Endothelial cell of umbilical vein (primary cell): ENCODE results near the gene ETV7. TPM values are rescaled to one million over a fixed set of nuclear protein-coding genes. Genes with fewer than 3 reads are reported as not detected.
"Not testable (repeated sequence)": the region's sequence is repeated elsewhere in the genome, so short reads cannot be mapped to it uniquely, and the experiment has no call there.

Experiments
- BruUV-seq: library from RNA; stranded (reverse); fragments of 400-500 nt; replicated peaks from 2 replicates; lab custom pipeline; 2021; lab: Mats Ljungman, UMichigan
- CTCF ChIA-PET: fragments of 300-600, 350-600 bp; sonication (Branson Sonifier 250); formaldehyde crosslinking; loops from one replicate; lab custom pipeline; 2021; ENCODE audit warnings: antibody characterized with exemption, inconsistent platforms; lab: Charles Lee
- POLR2A ChIA-PET: fragments of 300-600, 350-600 bp; sonication (Branson Sonifier 250); formaldehyde crosslinking; loops from one replicate; lab custom pipeline; 2021; ENCODE audit warnings: antibody characterized with exemption, inconsistent platforms; lab: Charles Lee
- DNase-seq: peaks from one replicate; pipeline ENCODE4 v3.0.0-alpha.2; 2011; ENCODE audit warnings: low read depth, low spot score
- FAIRE-seq: peaks from 2 replicates; lab custom pipeline; 2011; peaks lifted over from hg19 to GRCh38; lab: Jason Lieb, UNC
- H2AFZ ChIP-seq: 2 replicates; pipeline ENCODE4 v1.6.0; 2012; ENCODE audit warnings: low read depth, low read length, control low read depth, inconsistent platforms
- H3K27ac ChIP-seq: 2 replicates; pipeline ENCODE4 v1.5.1; 2011; ENCODE audit warnings: low read depth, mild to moderate bottlenecking, control low read depth, low read length, moderate library complexity; ENCODE audit not compliant: insufficient read depth
- H3K27me3 ChIP-seq, 2 experiments: 2 replicates each; pipeline versions ENCODE4 v1.6.0 to v1.6.1; 2011; ENCODE audit warnings: low read length in 2 of 2, mixed read lengths in 1 of 2; ENCODE audit not compliant: control insufficient read depth in 2 of 2, insufficient read depth in 2 of 2
- H3K36me3 ChIP-seq, 2 experiments: 2 replicates in 1 of 2; 3 replicates in 1 of 2; pipeline ENCODE4 v1.5.1; 2011; ENCODE audit warnings: low read length in 2 of 2, mild to moderate bottlenecking in 1 of 2, moderate library complexity in 1 of 2; ENCODE audit not compliant: control insufficient read depth in 2 of 2, insufficient read depth in 2 of 2; ENCODE audit errors: extremely low read depth in 1 of 2
- H3K4me1 ChIP-seq: 3 replicates; pipeline ENCODE4 v1.5.1; 2011; ENCODE audit warnings: mild to moderate bottlenecking, low read length; ENCODE audit not compliant: control insufficient read depth, insufficient read depth; ENCODE audit errors: extremely low read depth
- H3K4me2 ChIP-seq: 2 replicates; pipeline ENCODE4 v1.6.1; 2011; ENCODE audit warnings: low read length, control low read depth, mixed read lengths; ENCODE audit not compliant: insufficient read depth
- H3K4me3 ChIP-seq, 3 experiments: fragments of 200-600 bp in 1 of 3; sonication (generic), shearing (Covaris generic) in 1 of 3; replicated peaks in 1 of 3; 2 replicates each; pipeline ENCODE4 v1.5.1; 2011 to 2016; ENCODE audit warnings: control low read depth in 3 of 3, low read length in 3 of 3, mild to moderate bottlenecking in 2 of 3, inconsistent platforms in 1 of 3, low read depth in 1 of 3, moderate library complexity in 1 of 3; ENCODE audit not compliant: insufficient read depth in 1 of 3
- H3K79me2 ChIP-seq: 2 replicates; pipeline ENCODE4 v1.6.0; 2012; ENCODE audit warnings: low read length, inconsistent platforms; ENCODE audit not compliant: control insufficient read depth, insufficient read depth
- H3K9ac ChIP-seq: replicated peaks from 2 replicates; pipeline ENCODE3; 2011; ENCODE audit warnings: low read length, control low read depth; ENCODE audit not compliant: insufficient read depth; ENCODE audit errors: extremely low read depth
- H3K9me1 ChIP-seq: replicated peaks from 3 replicates; pipeline ENCODE4 v1.6.0; 2011; ENCODE audit warnings: mild to moderate bottlenecking, low read length; ENCODE audit not compliant: control insufficient read depth, insufficient read depth; ENCODE audit errors: extremely low read depth
- H3K9me3 ChIP-seq: replicated peaks from 2 replicates; pipeline ENCODE4 v1.5.1; 2012; ENCODE audit warnings: low read length, inconsistent platforms; ENCODE audit not compliant: control insufficient read depth, insufficient read depth
- H4K20me1 ChIP-seq: replicated peaks from 2 replicates; pipeline ENCODE3; 2011; ENCODE audit warnings: mild to moderate bottlenecking, low read length; ENCODE audit not compliant: control insufficient read depth, insufficient read depth; ENCODE audit errors: extremely low read depth
- GATA2 ChIP-seq: IDR thresholded peaks from 2 replicates; pipeline ENCODE4 v1.7.0; 2011; ENCODE audit warnings: low read depth, mild to moderate bottlenecking, moderate library complexity, mixed read lengths, low read length; ENCODE audit not compliant: insufficient read length, insufficient read depth
- JUN ChIP-seq: IDR thresholded peaks from 2 replicates; pipeline ENCODE4 v1.6.1; 2011; ENCODE audit warnings: borderline replicate concordance, low read depth; ENCODE audit not compliant: insufficient read length, insufficient read depth
- MYC ChIP-seq: IDR thresholded peaks from one replicate; pipeline ENCODE4 v1.6.1; 2011; ENCODE audit warnings: mild to moderate bottlenecking, low read depth, low read length
- POLR2AphosphoS5 ChIP-seq: IDR thresholded peaks from 2 replicates; pipeline ENCODE4 v1.6.1; 2012; ENCODE audit warnings: low read depth, mild to moderate bottlenecking, control low read depth, low read length, moderate library complexity; ENCODE audit not compliant: insufficient read depth
- dilution Hi-C: fragments of 300-500 bp; cut with MboI; formaldehyde crosslinking; loops from one replicate; pipeline ENCODE4 v1.15.0; 2019; ENCODE audit warnings: low sequenced_read_pairs; ENCODE audit not compliant: extremely low pct_ligation_motif_present
- intact Hi-C: fragments of 100-400 bp; cut with micrococcal nuclease; formaldehyde crosslinking; loops from one replicate; pipeline ENCODE4 v1.10.0; 2022
- polyA plus RNA-seq, 4 experiments: library from polyadenylated mRNA; depleted of rRNA in 3 of 4; stranded (reverse) in 3 of 4; unstranded in 1 of 4; fragments of >200 nt; gene quantifications; 2 replicates each; pipeline versions ENCODE4 v1.2.1 to v1.2.3, GENCODE V29; 2011 to 2012; ENCODE audit warnings: missing spikeins in 1 of 4
- total RNA-seq: library from RNA; stranded (reverse); gene quantifications from 2 replicates; pipeline ENCODE4 v1.2.3, GENCODE V29; 2021
- TF ChIP-seq, protein P1 (sequence below), 2 donors: IDR thresholded peaks; 1 replicate in 1 of 2; 2 replicates in 1 of 2; pipeline ENCODE4 v1.5.1; 2011; ENCODE audit warnings: low read length in 2 of 2, mild to moderate bottlenecking in 2 of 2, moderate library complexity in 2 of 2, control low read depth in 1 of 2, inconsistent platforms in 1 of 2, low read depth in 1 of 2; ENCODE audit not compliant: insufficient read depth in 1 of 2; ENCODE audit errors: extremely low read depth in 1 of 2

The ETV7 gene
- total and polyA plus RNA-seq, 2 donors (not counting 3 experiments of a cell fraction or from before 2014, with no cell fraction given) = 0.23 to 0.58 TPM

DNA sequence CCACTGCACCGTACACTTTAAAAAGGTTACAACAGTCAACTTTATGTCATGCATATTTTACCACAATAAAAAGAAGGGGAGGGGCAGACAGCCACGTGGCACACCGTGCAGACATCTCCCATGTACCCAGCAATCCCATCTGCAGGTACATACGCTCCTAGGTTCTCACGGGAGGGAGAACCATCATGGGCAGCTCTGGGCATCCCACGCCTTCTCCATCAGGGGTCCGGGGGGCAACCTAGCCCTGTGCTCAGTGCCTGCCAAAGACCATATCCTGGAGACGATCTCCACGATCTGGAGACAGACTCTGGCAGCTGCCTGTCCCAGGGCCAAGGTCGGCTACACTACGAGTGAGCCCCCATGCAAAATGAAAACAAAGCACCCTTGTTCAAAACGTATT lies 48.3 kb downstream of the ETV7 start:
- dilution Hi-C loops (no loop called here), intact Hi-C loops (no loop called here)
- TF ChIP-seq GATA2 = no peak
- no peak for TF ChIP-seq MYC
- TF ChIP-seq, protein P1, sequence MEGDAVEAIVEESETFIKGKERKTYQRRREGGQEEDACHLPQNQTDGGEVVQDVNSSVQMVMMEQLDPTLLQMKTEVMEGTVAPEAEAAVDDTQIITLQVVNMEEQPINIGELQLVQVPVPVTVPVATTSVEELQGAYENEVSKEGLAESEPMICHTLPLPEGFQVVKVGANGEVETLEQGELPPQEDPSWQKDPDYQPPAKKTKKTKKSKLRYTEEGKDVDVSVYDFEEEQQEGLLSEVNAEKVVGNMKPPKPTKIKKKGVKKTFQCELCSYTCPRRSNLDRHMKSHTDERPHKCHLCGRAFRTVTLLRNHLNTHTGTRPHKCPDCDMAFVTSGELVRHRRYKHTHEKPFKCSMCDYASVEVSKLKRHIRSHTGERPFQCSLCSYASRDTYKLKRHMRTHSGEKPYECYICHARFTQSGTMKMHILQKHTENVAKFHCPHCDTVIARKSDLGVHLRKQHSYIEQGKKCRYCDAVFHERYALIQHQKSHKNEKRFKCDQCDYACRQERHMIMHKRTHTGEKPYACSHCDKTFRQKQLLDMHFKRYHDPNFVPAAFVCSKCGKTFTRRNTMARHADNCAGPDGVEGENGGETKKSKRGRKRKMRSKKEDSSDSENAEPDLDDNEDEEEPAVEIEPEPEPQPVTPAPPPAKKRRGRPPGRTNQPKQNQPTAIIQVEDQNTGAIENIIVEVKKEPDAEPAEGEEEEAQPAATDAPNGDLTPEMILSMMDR (IDR thresholded peaks at IDR 0.05; ENCODE audit: extremely low read depth in 1 of 2, insufficient read depth in 1 of 2, low read depth in 1 of 2, low read length in 2 of 2) = no peak
- TF ChIP-seq JUN = no peak
- TF ChIP-seq POLR2AphosphoS5 = no peak
- H3K36me3 ChIP-seq = no peaks in the 10 kb centered on the region
- ChIA-PET POLR2A (no interaction called here), CTCF (interaction anchor here (1.1 to 13.2 kb wide), 2 partner anchors 21 to 90 kb away, joined by 4 to 373 read pairs; no protein-coding TSS in a partner anchor)
- FAIRE-seq (no peak), DNase-seq (no peak)
- BruUV-seq = no TSS peak
- no peak overlapping the region for H3K4me3 ChIP-seq
- H3K27me3 ChIP-seq = peaks cover 53 to 55% of the 10 kb centered on the region in 2 experiments
- no peaks in the 10 kb centered on the region for H3K79me2 ChIP-seq
- H3K4me1 ChIP-seq = peaks cover 4% of the 10 kb centered on the region
- H3K9ac ChIP-seq = no peak overlapping the region
- H3K9me3 ChIP-seq = no peaks in the 10 kb centered on the region
- H3K9me1 ChIP-seq = no peaks in the 10 kb centered on the region
- H3K27ac ChIP-seq = no peak overlapping the region
- no peaks in the 10 kb centered on the region for H4K20me1 ChIP-seq
- H3K4me2 ChIP-seq = no peak overlapping the region
- H2AFZ ChIP-seq = no peak overlapping the region

DNA sequence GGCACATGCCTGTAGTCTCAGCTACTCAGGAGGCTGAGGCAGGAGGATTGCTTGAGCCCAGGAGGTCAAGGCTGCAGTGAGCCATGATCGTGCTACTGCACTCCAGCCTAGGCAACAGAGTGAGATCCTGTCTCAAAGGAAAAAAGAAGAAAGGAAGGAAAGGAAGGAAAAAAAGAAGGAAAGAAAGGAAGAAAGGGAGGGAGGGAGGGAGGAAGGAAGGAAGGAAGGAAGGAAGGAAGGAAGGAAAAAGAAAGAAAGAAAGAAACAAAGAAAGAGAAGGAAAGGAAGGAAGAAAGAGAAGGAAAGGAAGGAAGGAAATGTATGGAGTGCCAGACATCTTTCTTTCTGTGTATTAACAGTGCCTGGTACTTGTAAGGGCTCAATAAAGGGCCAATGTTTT lies 49.2 kb downstream of the ETV7 start:
- H4K20me1 ChIP-seq, H3K4me1 ChIP-seq, POLR2A ChIA-PET, intact Hi-C loops, H3K79me2 ChIP-seq, H3K27ac ChIP-seq, H3K36me3 ChIP-seq, H3K9me1 ChIP-seq, H3K4me3 ChIP-seq, H3K9me3 ChIP-seq, DNase-seq, dilution Hi-C loops, H3K9ac ChIP-seq, BruUV-seq, H2AFZ ChIP-seq, H3K4me2 ChIP-seq, FAIRE-seq: not testable (repeated sequence)
- CTCF ChIA-PET = interaction anchor here (1.6 to 2.7 kb wide), 2 partner anchors 22 to 36 kb away, joined by 4 to 13 read pairs; no protein-coding TSS in a partner anchor
- H3K27me3 ChIP-seq = peaks cover 61 to 63% of the 10 kb centered on the region in 2 experiments
